Measurements from ENCODE around the gene C2orf76. TPM values are rescaled to one million over a fixed set of nuclear protein-coding genes. Genes with fewer than 3 reads are reported as not detected.

Gene C2orf76
- total RNA-seq, 1 donor from 2014 or later, result 8.4 TPM

- no peaks in the 10 kb centered on the region for H3K36me3 Mint-ChIP-seq (ENCODE audit: insufficient read depth)
- H3K4me1 Mint-ChIP-seq (ENCODE audit: low read depth), result no peaks in the 10 kb centered on the region
- TF ChIP-seq, protein P1, sequence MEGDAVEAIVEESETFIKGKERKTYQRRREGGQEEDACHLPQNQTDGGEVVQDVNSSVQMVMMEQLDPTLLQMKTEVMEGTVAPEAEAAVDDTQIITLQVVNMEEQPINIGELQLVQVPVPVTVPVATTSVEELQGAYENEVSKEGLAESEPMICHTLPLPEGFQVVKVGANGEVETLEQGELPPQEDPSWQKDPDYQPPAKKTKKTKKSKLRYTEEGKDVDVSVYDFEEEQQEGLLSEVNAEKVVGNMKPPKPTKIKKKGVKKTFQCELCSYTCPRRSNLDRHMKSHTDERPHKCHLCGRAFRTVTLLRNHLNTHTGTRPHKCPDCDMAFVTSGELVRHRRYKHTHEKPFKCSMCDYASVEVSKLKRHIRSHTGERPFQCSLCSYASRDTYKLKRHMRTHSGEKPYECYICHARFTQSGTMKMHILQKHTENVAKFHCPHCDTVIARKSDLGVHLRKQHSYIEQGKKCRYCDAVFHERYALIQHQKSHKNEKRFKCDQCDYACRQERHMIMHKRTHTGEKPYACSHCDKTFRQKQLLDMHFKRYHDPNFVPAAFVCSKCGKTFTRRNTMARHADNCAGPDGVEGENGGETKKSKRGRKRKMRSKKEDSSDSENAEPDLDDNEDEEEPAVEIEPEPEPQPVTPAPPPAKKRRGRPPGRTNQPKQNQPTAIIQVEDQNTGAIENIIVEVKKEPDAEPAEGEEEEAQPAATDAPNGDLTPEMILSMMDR (IDR thresholded peaks at IDR 0.05; ENCODE audit: unreplicated experiment), result peak; percentile 85
- peak; percentile 43 for DNase-seq (ENCODE audit: low spot score, unreplicated experiment)
- H3K4me3 Mint-ChIP-seq (ENCODE audit: low read depth), result no peak overlapping the region
- H3K27me3 Mint-ChIP-seq, result peaks cover 17% of the 10 kb centered on the region
- no peak overlapping the region for H3K27ac Mint-ChIP-seq
- no peaks in the 10 kb centered on the region for H3K9me3 Mint-ChIP-seq (ENCODE audit: low read depth)
These were observed 101.6 kb downstream of the C2orf76 start for GRCh38 chr2:119264781-119265692.

DNA sequence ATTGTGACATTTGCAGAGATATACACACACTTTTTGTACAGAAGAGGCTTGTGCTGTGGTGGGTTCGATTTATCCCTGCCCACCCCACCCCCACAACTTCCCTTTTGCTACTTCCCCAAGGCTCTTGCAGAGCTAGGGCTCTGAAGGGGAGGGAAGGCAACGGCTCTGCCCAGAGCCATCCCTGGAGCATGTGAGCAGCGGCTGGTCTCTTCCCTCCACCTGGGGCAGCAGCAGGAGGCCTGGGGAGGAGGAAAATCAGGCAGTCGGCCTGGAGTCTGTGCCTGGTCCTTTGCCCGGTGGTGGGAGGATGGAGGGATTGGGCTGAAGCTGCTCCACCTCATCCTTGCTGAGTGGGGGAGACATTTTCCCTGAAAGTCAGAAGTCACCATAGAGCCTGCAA, 103.0 kb downstream of the C2orf76 start:
- peaks cover 17% of the 10 kb centered on the region for H3K27me3 Mint-ChIP-seq
- H3K4me3 Mint-ChIP-seq (ENCODE audit: low read depth), result no peak overlapping the region
- H3K36me3 Mint-ChIP-seq (ENCODE audit: insufficient read depth), result no peaks in the 10 kb centered on the region
- H3K27ac Mint-ChIP-seq, result no peak overlapping the region
- H3K4me1 Mint-ChIP-seq (ENCODE audit: low read depth), result peaks cover 9% of the 10 kb centered on the region
- no peaks in the 10 kb centered on the region for H3K9me3 Mint-ChIP-seq (ENCODE audit: low read depth)
- TF ChIP-seq, protein P1 (IDR thresholded peaks at IDR 0.05; ENCODE audit: unreplicated experiment), result no peak
- no peak for DNase-seq (ENCODE audit: low spot score, unreplicated experiment)

GRCh38 chr2:119263025-119263424, 103.6 kb downstream of the C2orf76 start:
- H3K4me3 Mint-ChIP-seq (ENCODE audit: low read depth), result no peak overlapping the region
- H3K36me3 Mint-ChIP-seq (ENCODE audit: insufficient read depth), result no peaks in the 10 kb centered on the region
- H3K9me3 Mint-ChIP-seq (ENCODE audit: low read depth), result no peaks in the 10 kb centered on the region
- peaks cover 17% of the 10 kb centered on the region for H3K27me3 Mint-ChIP-seq
- peaks cover 12% of the 10 kb centered on the region for H3K4me1 Mint-ChIP-seq (ENCODE audit: low read depth)
- TF ChIP-seq, protein P1 (IDR thresholded peaks at IDR 0.05; ENCODE audit: unreplicated experiment), result no peak
- no peak overlapping the region for H3K27ac Mint-ChIP-seq
- no peak for DNase-seq (ENCODE audit: low spot score, unreplicated experiment)

DNA sequence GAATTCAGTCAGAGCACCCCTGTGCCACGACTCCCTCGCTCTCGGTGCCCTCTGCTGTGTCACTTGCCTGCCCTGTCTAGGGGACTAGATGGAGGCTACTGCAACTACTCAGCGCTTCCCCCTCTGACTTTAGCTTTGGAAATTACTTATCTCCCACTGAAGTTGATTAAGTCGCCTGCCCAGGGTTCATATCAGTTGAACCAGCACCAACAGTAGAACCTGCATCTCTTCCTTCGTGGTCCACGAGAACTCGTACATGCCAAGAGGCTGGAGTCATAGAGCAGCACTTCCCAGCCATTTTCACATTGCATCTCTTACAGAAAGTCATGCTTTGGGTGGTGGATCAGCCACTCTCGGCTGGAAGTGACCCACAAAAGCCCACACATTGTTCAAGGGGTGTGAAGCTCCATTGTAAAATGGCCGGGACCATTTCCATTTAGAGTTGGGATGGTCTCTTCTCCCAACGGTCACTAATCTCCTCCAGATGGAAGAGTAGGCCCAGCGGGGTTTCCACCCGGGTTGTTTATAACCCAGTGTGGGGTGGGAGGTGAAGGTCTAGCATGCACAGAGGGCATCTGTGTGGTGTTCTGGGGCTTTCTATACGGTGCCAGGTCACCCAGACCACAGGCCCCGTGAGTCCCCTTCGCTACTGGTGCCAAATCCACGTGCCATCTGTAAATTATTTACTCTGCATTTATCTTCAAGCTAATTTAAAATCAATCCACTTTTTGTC, 105.0 kb downstream of the C2orf76 start:
- Mint-ChIP-seq H3K36me3 (ENCODE audit: insufficient read depth) (no peaks in the 10 kb centered on the region), H3K4me3 (ENCODE audit: low read depth) (no peak overlapping the region), H3K9me3 (ENCODE audit: low read depth) (no peaks in the 10 kb centered on the region), H3K4me1 (ENCODE audit: low read depth) (peaks cover 16% of the 10 kb centered on the region), H3K27me3 (peaks cover 16% of the 10 kb centered on the region), H3K27ac (no peak overlapping the region)
- no peak for DNase-seq (ENCODE audit: low spot score, unreplicated experiment)
- TF ChIP-seq, protein P1 (IDR thresholded peaks at IDR 0.05; ENCODE audit: unreplicated experiment), result no peak

GRCh38 chr2:119260646-119261492, 105.8 kb downstream of the C2orf76 start:
- H3K4me3 Mint-ChIP-seq (ENCODE audit: low read depth), result no peak overlapping the region
- no peak for DNase-seq (ENCODE audit: low spot score, unreplicated experiment)
- peaks cover 13% of the 10 kb centered on the region for H3K27me3 Mint-ChIP-seq
- H3K9me3 Mint-ChIP-seq (ENCODE audit: low read depth), result no peaks in the 10 kb centered on the region
- H3K4me1 Mint-ChIP-seq (ENCODE audit: low read depth), result peaks cover 21% of the 10 kb centered on the region
- no peak overlapping the region for H3K27ac Mint-ChIP-seq
- TF ChIP-seq, protein P1 (IDR thresholded peaks at IDR 0.05; ENCODE audit: unreplicated experiment), result no peak
- no peaks in the 10 kb centered on the region for H3K36me3 Mint-ChIP-seq (ENCODE audit: insufficient read depth)
